Tongue (tissue), 2 donors: ENCODE results near the gene KCNT1. TPM values are rescaled to one million over a fixed set of nuclear protein-coding genes. Genes with fewer than 3 reads are reported as not detected.
A peak's percentile ranks its signal among the peaks of the same experiment; 100 is the strongest.

Experiments
- DNase-seq: peaks from one replicate; pipeline ENCODE4 v3.0.0-alpha.2; 2015
- total RNA-seq: library from RNA; depleted of rRNA; stranded (reverse); fragments of >200 nt; gene quantifications from one replicate; pipeline ENCODE4 v1.2.3, GENCODE V29; 2014

KCNT1 gene
- total RNA-seq, 1 donor from 2014 or later: 2.8 TPM

DNA sequence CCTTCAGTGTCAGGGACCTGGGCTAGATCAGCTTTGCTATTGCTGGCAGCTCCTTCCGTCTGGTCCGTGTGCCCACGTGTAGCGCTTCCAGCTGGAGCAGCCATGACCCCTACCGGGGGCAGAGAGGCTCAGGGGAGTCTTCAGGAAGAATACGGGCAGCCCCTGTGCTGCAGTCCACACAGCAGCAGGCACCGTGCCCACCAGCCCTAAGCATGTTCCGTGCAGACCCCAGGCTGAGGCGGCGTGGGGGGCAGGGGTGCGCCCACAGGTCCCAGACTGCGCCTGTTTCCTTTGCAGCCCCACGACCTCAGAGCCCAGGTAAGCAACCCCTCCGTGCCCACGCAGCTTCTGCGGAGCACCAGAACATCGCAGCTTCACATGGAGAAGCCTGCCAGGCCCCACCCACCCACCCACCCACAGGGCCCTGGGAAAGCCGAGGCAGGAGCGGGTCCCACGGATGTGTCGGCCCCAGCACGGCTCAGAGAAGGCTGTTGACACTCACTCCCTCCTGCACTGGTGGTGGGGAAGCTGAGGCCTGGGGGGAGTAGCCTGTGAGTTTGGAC is 83.1 kb downstream of the KCNT1 start:
- DNase-seq: no peak

DNA sequence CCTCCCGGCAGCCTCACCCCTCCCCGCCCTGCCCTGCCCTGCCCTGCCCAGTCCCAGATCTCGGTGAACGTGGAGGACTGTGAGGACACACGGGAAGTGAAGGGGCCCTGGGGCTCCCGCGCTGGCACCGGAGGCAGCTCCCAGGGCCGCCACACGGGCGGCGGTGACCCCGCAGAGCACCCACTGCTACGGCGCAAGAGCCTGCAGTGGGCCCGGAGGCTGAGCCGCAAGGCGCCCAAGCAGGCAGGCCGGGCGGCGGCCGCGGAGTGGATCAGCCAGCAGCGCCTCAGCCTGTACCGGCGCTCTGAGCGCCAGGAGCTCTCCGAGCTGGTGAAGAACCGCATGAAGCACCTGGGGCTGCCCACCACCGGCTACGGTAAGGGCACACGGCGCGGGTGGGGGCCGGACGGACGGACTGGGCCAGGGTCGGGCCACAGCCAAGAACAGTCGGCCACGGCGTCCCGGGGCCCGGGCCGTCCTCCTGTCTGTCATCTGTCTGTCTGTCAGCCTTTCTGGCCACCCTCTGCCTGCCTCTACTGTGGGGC is 84.2 kb downstream of the KCNT1 start:
- no peak for DNase-seq

DNA sequence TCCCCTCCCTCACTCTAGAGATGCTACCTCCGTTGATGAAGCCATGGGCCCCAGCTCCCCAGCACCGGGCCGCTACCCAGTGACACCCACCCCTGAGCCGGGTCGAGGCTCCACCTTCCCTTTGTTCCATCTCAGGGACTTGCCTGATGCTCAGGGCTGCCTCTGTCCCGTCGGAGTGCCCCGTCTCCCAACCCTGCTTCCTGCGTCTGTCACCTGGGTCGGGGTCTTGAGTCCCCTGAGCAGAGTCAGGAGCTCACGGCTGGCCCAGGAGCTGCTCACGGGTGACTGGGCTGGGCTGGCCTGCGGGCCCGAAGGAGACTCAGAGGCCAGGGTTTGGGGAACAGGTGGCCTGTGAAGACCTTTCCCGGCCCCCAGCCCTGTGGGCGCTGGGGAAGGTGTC is 85.3 kb downstream of the KCNT1 start:
- DNase-seq: no peak

DNA sequence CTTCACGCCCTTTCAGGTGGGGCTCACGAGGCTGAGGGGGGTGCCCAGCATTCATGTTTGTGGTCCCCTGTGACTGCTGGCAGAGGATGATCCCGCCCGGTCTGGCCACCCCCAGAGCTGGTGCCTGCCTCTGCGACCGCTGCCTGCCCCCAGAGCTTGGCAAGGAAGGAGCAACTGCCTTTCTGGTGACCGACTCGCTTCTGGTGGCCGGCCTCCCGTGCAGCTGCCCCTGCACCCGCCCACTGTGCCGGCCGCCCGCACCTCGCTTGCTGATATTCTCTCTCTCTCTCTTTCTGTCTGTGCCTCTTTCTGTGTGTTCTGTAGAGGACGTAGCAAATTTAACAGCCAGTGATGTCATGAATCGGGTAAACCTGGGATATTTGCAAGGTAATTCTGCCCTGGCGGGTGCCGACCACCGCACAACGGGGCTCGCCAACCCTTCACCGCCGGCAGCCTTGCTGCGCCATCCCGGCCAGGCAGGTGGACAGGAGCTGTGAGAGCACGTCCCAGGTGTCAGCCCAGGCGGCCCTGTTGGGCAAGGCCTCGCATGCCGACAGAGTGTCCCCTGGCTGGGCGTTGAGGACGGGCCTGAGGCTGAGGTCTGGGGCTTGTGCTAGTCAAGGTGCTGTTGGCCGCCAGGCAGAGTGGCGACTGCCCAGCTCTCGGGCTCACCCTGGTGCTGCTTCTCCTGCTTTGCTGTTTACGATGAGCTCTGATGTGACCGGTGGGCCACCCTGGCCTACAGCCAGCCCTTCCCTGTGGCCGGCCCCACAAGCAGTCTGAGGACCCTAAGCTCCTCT is 86.0 kb downstream of the KCNT1 start:
- peak; percentile 27 for DNase-seq

DNA sequence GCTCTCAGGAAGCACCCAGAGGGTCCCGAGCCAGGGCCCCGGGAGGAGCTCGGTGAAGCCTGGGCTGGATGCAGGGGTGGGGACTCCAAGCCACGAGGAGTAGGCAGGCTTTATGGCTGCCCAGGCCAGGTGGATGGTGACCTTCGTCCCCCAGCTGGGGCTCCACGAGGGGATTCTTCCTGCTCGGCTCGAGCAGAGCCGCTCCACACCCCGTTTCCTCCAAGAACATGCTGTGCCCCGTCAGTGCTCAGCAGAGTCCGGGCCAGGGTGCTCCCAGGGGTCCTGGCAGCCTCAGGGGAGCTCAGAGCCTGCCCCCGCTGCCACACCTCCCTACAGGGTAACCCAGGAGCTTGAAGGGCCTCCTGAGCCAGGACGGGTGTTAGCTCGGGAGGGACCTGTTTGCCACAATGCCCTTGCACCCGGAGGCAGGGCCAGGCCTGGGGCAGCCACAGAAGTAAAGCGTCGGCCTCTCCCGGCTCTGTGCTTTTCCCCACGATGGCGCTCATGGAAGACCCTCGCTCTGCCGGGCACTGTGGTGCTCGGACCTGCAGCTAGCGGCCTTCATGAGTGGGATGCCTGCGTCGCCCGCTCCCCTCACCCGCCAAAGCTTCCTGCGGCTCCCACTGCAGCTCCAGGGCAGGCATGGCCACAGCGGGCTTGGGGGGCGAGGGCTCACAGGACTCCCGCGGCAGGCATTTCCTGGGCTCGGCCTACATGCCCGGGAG is 86.8 kb downstream of the KCNT1 start:
- DNase-seq: no peak

DNA sequence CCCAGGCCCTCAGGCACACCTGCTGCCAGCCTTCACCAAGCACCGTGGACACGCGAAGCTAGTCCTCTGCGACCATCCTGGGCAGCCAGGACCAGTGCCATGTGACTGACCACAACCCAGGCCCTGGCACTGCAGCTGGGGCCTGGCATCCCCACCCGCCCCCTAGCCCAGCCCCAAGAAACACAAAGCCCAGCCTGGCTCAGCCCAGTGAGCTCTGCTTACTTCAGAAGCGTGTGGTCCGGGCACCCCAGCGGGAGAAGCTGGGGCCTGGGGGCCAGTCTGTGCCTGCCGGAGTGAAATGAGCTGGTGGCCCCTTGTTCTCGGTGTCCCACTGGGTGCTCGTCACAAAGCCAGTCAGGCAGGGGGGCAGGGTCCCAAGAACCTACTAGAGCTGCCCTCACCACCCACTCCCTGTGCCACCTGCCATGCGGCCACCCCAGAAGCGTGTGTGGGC is 87.9 kb downstream of the KCNT1 start:
- DNase-seq: peak; percentile 24

DNA sequence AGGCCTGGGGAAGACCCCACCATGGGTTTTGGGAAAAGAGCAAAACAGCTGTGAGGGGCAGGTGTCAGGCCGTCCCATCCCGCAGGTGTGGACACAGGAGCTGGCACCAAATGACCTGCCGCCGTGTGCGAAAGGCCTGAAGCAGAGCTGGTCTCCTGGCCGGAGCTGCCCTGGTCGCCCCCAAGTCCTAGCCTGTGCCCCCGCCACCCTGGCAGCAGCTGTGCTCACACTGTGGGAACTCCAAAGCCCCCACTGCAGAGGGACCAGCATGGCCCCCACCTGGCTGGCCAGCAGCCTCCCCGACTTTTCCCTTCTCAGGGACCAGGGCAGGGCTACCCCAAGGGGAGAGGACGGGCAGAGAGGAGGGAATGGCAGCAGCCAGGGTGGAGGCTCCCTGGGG is 88.4 kb downstream of the KCNT1 start:
- DNase-seq: no peak

DNA sequence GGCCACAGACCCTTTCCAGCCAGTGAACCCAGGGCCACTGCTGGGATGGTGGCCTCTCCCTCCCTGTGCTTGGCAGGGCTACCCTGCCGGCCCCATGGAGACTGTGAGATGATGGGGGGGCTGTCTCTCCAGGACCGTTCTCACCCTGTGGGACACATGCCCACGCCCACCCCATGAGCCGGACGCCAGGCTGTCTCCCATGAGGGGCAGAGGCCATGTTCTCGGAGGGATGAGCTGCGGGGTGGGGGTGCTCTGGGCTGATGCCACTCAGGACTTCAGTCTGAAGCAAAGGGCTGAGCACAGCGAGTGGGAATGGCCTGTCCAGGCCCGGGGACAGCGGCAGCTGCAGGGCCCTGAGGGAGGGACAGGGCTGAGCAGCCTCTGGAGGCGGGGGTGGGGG is 88.9 kb downstream of the KCNT1 start:
- DNase-seq: no peak

DNA sequence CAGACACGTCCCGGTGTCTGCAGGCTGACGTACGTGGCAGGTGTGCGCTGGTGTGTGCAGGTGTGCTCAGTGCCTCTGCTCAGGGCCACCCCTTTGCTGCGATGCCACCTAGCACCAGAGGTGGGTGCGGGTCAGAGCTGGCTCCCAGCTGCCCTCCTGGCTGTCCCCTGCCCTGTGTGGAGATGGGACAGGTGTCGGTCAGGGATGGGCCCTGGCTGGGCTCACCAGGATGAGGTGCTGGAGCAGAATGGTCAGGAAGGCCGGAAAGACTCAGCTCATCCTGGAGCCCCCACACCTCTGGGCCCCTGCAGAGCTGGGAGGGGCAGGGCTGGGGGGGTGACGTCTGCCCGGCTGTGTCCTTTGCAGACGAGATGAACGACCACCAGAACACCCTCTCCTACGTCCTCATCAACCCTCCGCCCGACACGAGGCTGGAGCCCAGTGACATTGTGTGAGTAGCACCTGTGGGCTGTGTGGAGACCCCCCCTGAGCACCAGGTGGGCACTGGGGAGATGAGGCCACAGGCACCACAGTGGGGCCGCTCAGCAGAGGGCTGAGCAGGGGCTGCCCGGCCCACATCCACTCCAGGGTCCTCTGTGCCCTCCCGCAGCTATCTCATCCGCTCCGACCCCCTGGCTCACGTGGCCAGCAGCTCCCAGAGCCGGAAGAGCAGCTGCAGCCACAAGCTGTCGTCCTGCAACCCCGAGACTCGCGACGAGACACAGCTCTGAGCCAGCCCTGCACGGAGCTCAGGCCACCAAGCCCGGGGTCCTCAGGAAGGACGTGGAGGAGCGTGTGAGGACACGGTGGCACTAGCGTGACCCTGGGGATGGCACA is 89.7 kb downstream of the KCNT1 start:
- DNase-seq: peak; percentile 46

DNA sequence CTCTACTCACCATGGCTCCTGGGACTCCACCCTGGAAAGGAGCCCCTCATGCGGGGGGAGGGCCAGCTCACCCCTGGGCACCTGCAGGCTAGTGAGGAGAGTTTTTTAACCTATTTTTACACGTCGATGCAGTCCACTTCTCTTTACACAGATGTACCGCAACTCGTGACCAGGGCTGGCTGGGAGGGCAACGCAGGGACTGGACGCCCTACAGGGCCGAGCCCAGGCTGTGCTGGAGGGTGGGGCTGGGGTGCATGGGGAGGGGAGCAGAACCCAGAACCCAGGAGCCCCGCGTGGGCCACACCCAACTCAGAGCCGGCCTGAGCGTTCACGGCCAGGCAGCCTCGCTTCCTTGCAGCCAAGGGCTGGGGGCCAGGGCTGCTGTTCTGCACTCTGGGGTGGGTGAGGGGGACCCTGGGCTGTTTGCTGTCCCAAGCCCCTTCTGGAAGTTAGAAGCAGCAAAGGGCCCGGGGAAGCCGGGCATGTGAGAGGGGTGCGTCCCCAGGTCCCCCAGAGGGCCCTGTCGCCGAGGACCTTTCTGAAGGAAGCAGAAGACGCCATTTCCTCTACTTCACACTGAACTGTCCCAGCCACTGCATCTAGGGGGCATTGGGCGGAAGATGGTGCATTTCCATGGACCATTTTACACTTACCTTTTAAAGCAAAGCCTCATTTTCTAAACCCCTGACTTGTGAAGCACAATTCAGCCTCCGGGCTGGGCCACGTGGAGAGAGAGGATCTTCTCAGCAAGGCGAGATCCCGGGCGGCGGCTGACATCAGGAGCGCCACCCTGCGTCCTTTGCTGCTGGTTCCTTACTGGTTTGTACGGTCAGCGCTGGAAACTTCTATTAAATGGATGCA is 90.5 kb downstream of the KCNT1 start:
- DNase-seq: no peak

DNA sequence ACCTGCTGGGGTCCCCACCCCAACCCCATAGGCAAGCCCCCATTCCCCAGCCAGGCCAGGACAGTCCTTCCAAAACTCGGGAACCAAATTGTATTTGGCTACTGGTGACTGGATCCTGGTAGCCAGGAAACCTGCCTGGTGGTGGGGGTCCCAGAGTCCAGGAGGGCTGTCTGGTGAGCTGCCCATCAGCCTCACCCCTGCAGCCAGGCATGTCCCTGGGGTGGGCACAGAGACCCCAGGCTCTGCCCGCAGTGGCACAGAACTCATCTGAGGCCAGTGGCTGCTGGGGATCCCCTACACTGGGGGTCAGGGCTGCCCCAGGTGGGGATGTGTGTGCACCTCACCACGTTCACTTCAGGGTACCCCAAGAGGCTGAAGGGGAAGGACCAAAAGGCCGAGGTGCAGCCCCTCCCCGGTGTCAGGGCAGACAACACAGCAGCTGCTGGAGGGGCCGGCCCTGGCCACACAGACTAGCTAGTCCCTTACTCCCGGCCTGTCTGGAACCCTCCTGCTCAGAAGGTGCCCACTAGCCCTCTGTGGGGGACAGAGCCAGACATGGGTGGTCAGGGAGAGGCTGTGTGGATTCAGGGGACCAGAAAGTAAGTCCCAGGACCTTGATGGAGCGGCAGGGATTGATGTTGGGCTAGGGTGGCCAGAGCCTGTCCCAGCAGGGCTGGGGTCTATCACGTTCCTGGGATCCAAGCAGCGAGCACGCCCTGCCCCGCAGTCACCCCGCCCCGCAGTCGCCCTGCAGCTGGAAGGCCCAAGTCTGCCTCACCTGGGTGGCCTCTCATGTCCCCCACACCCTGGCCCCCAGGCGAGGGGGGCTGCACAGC is 91.5 kb downstream of the KCNT1 start:
- no peak for DNase-seq

DNA sequence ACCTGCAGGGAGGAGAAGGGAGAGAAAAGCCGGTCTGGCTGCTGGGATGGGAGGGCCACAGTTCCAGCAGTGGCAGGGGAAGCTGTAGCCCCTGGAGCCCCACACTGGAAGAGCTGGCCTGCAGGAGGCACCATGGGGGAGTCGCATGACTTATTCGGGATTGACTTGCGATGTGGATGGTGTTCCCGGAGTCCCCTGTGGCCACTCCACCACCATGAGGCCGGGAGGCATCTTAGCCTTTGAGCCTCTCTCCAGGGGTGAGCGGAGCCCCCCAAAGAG is 92.0 kb downstream of the KCNT1 start:
- DNase-seq: no peak

DNA sequence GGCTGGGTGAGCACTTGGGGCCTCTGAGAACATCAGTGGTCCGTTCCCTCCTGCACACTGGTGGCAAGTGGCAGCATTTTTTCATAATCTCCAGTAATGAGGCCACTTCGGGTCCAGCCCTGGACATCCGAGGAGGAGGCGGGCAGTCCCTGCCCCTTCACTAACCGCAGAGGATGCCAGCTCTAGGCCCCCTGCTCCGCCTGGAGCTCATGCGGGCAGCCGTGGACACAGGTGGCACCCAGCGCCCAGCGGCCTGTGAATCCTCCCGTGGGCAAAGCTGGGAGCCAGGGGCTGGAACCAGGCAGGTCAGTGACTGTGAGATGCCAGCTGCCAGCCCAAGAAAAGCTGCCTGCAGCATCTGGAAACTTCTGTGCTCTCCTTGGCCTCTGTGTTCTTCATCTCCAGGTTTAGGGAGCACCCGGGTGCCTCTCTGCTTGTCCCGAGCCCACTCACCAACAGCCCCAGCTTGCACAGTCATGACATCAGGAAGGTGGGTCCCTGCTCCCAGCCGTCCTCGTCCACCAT is 92.4 kb downstream of the KCNT1 start:
- no peak for DNase-seq

DNA sequence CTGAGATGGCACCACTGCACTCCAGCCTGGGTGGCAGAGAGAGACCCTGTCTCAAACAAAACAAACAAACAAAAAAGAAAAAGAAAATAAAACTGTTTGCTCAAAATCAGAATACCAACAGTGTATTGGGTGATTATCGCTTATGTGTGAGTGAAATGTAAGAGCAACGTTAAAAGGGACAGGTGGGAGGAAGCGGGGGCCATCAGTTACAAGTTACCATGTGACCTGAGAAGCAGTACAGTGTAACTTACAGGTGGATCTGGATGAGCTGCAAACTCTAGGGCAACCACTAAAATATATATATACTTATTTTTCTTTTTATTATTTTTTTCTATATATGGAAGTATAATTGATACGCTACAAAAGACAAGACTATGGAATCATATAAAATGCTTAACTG is 93.4 kb downstream of the KCNT1 start:
- no peak for DNase-seq

DNA sequence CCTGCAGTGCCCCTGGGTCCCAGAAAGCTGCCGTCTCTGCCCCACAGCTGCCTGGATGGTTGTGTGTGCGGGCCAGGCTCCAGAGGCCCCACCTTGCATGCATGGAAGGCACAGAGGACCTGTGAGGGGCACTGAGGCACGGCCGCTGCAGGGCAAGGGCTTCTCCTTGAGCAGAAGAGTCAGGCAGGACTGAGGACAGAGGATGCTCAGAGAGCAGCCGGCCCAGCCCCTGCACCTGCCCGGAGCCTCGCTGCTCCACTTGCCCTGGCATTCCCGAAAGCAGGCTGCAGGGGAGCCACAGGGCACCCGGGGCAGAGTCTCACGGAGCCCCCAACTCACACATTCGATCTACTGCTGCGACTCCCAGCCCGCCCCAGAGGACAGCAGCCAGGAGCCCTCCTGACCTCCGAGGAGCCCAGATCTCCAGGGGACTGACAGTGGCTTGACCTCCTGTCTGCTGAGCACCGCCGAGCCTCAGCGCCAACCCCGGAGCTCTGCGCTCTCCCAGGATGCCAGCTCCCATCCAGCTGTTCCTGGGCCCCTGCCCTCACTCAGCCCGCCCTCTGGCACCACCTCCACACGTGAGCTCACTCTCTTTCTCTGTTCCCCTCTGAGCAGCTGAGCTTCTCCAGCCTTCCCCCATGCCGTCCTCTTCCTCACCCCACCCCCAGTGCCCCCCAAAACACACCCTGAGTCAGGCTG is 95.0 kb downstream of the KCNT1 start:
- peak; percentile 54 for DNase-seq

DNA sequence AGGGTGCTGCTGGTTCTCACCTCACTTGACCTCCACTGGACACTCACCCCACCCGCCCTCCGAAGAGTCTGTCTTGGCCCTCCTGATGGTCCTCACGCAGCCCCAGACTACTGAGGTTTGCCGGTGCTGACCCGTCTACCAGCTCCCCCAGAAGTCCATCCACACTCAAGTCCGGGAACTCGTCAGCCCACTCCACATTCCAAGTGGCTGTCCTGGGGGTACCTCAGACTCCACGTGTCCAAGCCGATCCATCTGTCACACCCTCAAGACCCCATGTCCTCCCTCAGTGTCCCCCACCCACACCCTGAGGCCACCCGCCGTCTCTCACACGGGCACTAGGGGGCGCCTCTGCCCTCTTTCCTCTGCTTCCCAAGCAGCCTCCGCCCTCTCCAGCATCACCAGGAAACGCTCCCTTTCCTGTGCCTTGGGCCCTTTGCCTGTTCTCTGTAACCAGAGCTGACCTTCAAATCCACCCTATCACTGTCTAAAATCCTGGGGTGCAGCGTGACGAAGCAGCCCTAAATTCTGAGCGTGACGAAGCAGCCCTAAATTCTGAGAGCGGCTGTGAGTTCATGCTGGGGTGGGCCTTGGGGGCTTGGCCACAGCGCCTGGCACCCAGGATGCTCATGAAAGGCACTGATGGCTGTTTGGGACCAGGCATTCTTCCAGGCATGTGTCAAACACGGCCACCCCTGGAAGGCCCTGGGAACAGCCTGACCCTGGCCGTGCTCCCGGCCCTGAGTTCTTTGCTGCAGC is 95.7 kb downstream of the KCNT1 start:
- peak; percentile 59 for DNase-seq

DNA sequence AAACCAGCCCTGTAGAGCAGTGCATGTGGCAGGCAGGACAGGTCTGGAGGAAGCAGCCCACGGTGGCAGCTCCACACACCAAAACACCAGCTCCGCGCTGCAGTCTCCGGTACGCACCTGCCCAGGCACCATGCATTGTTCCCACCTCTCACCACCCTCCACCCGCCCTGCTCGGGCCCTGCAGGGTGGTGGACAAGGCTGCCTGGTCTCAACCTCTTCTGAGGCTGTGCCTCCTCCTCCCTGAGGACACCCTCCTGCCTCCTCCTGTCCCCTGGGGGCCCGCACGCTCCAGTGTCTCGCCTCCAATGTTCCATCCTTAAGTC is 96.2 kb downstream of the KCNT1 start:
- no peak for DNase-seq

DNA sequence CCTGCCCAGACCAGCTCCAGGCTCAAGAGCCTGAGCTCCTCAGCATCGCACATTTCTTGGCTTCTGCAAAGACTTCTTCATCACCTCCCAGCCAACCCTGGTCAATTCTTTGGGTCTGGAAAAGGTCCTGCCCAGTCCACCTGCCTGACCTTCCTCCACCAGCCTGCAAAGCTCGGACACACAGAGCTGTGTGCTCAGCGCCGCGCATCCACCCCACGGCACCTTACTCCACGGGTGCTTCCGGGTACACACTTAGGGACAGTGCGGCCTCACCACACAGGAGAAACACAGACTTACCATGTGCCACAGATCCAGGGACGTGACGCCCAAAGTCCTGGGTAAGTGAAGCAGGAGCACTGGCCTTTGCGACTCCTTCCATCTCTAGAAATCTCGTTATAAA is 97.3 kb downstream of the KCNT1 start:
- no peak for DNase-seq

DNA sequence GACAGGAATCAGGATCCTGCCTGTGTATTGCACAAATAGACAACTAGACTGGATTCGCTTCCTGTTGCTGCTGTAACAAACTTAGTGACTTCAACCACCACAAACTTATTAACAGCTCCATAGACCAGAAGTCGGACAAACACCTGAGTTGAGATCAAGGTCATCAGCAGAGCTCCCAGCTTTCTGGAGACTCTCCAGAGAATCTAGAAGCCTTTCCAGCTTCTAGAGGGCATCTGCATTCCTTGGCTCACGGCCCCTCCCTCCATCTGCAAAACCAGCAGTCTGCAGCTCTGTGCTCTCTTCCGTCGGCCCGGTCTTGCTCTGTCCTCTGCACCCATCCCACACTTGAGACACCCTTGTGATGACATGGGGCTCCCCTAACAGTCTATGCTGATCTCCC is 99.1 kb downstream of the KCNT1 start:
- no peak for DNase-seq
